Hepatocyte (in vitro differentiated cells): Measurements from ENCODE around the gene ITGB2.

Experiments used
- CTCF ChIP-seq: fragments of 200-600 bp; sonication (generic); IDR thresholded peaks from 2 replicates; pipeline ENCODE4 v1.5.1; 2016; ENCODE audit warnings: antibody characterized with exemption, mild to moderate bottlenecking; ENCODE audit not compliant: poor library complexity
- EZH2 ChIP-seq: fragments of 200-600 bp; sonication (generic); IDR thresholded peaks from 2 replicates; pipeline ENCODE4 v1.6.1; 2016; ENCODE audit warnings: antibody characterized with exemption, mild to moderate bottlenecking, borderline replicate concordance
- EZH2phosphoT487 ChIP-seq: fragments of 200-600 bp; sonication (generic); IDR thresholded peaks from one replicate; pipeline ENCODE4 v1.6.1; 2018; ENCODE audit warnings: antibody characterized with exemption, mild to moderate bottlenecking, low read depth, moderate library complexity; ENCODE audit not compliant: unreplicated experiment, severe bottlenecking

GRCh38 chr21:44838951-44839350 lies 81.7 kb downstream of the ITGB2 start:
- TF ChIP-seq CTCF (no peak), EZH2phosphoT487 (no peak), EZH2 (no peak)
